GM12878 (cell line): ENCODE measurements around the gene AGAP2. TPM values are rescaled to one million over a fixed set of nuclear protein-coding genes. Genes with fewer than 3 reads are reported as not detected.

ENCODE experiments used
- ATAC-seq: fragments of 200-7000 bp; cut with Tn5 transposase; 3 replicates; pipeline ENCODE4 v1.9.1; 2020; ENCODE audit warnings: mild to moderate bottlenecking, moderate library complexity
- BruUV-seq: library from RNA; stranded (reverse); fragments of 400-500 nt; replicated peaks from 2 replicates; lab custom pipeline; 2021; lab: Mats Ljungman, UMichigan
- CTCF ChIA-PET: fragments of 300-600 bp; sonication (Branson Sonifier 250); formaldehyde crosslinking; extraction: SDS; loops from one replicate; lab custom pipeline; 2021; ENCODE audit warnings: inconsistent platforms; lab: Yijun Ruan, JAX
- POLR2A ChIA-PET: fragments of 350-600 bp; formaldehyde crosslinking; extraction: SDS; loops from one replicate; lab custom pipeline; 2021; ENCODE audit warnings: inconsistent platforms; lab: Charles Lee
- RAD21 ChIA-PET: fragments of 300-600 bp; sonication (Branson Sonifier 250); formaldehyde crosslinking; loops from one replicate; lab custom pipeline; 2023; ENCODE audit warnings: antibody characterized with exemption; ENCODE audit not compliant: unreplicated experiment; lab: Charles Lee
- SMC1A ChIA-PET: fragments of 300-600 bp; sonication (Branson Sonifier 250); formaldehyde crosslinking; loops from one replicate; lab custom pipeline; 2023; ENCODE audit not compliant: unreplicated experiment, uncharacterized antibody; lab: Charles Lee
- DNase-seq: peaks from one replicate; pipeline ENCODE4 v3.0.0-alpha.2; 2011; ENCODE audit warnings: low read depth, low spot score
- FAIRE-seq: peaks from 3 replicates; lab custom pipeline; 2011; peaks lifted over from hg19 to GRCh38; lab: Jason Lieb, UNC
- H2AFZ ChIP-seq: 2 replicates; pipeline ENCODE4 v1.6.0; 2011; ENCODE audit warnings: low read depth, low read length, control low read depth; ENCODE audit not compliant: control insufficient read depth
- H3K27ac ChIP-seq: 2 replicates; pipeline ENCODE4 v1.5.1; 2011; ENCODE audit warnings: control low read depth; ENCODE audit not compliant: control insufficient read depth, insufficient read depth
- H3K27me3 ChIP-seq, 2 experiments: replicated peaks in 1 of 2; 2 replicates each; pipeline versions ENCODE4 v1.6.0 to v1.6.1; 2011; ENCODE audit warnings: low read length in 1 of 2; ENCODE audit not compliant: control insufficient read depth in 2 of 2, insufficient read depth in 2 of 2
- H3K36me3 ChIP-seq, 2 experiments: 2 replicates each; pipeline ENCODE4 v1.5.1; 2011; ENCODE audit warnings: low read length in 1 of 2; ENCODE audit not compliant: control insufficient read depth in 2 of 2, insufficient read depth in 2 of 2
- H3K4me1 ChIP-seq: 2 replicates; pipeline ENCODE4 v1.6.1; 2011; ENCODE audit warnings: mild to moderate bottlenecking, low read length, moderate library complexity, mixed read lengths; ENCODE audit not compliant: control insufficient read depth, insufficient read depth
- H3K4me2 ChIP-seq: 2 replicates; pipeline ENCODE4 v1.6.0; 2011; ENCODE audit warnings: control low read depth; ENCODE audit not compliant: control insufficient read depth, insufficient read depth
- H3K4me3 ChIP-seq: fragments of 200-600 bp; sonication (generic); 2 replicates; pipeline ENCODE4 v1.5.1; 2016
- H3K79me2 ChIP-seq: 2 replicates; pipeline ENCODE4 v1.6.0; 2011; ENCODE audit warnings: low read length; ENCODE audit not compliant: control insufficient read depth, insufficient read depth
- H3K9ac ChIP-seq: 2 replicates; pipeline ENCODE4 v1.8.0; 2011; ENCODE audit warnings: low read length, control low read depth, mixed read lengths; ENCODE audit not compliant: control insufficient read depth, insufficient read depth
- H3K9me3 ChIP-seq: replicated peaks from 3 replicates; pipeline ENCODE4 v1.5.1; 2011; ENCODE audit warnings: mild to moderate bottlenecking, low read length; ENCODE audit not compliant: control insufficient read depth, insufficient read depth
- H4K20me1 ChIP-seq: 2 replicates; pipeline ENCODE4 v1.6.0; 2011; ENCODE audit not compliant: control insufficient read depth, insufficient read depth
- BHLHE40 ChIP-seq, 2 experiments: fragments of 450-650 bp in 1 of 2; IDR thresholded peaks; 2 replicates each; pipeline ENCODE4 v1.6.1; 2011 to 2017; ENCODE audit warnings: low read depth in 2 of 2, borderline replicate concordance in 1 of 2, improper control_type of control experiment in 1 of 2, low read length in 1 of 2, mild to moderate bottlenecking in 1 of 2
- CBX5 ChIP-seq: sonication (generic); IDR thresholded peaks from 2 replicates; pipeline ENCODE4 v1.6.1; 2016; ENCODE audit warnings: low read depth, moderate library complexity, mild to moderate bottlenecking, inconsistent platforms
- CREM ChIP-seq: IDR thresholded peaks from 2 replicates; pipeline ENCODE4 v1.6.1; 2014; ENCODE audit warnings: antibody characterized with exemption, low read depth
- GATAD2B ChIP-seq: fragments of 450-650 bp; conservative IDR thresholded peaks from 2 replicates; pipeline ENCODE4 v1.6.1; 2017; ENCODE audit warnings: low read depth, mild to moderate bottlenecking, moderate library complexity
- HCFC1 ChIP-seq: fragments of 150-350 bp; IDR thresholded peaks from 2 replicates; pipeline ENCODE4 v1.6.1; 2014; ENCODE audit warnings: low read length
- HDAC2 ChIP-seq: fragments of 200-600 bp; sonication (generic); IDR thresholded peaks from 2 replicates; pipeline ENCODE4 v1.6.1; 2017
- HSF1 ChIP-seq: fragments of 150-350 bp; IDR thresholded peaks from 2 replicates; pipeline ENCODE4 v1.6.1; 2014; ENCODE audit warnings: mild to moderate bottlenecking, low read depth, low read length
- IKZF2 ChIP-seq, 2 experiments: fragments of 450-650 bp; IDR thresholded peaks; 2 replicates each; pipeline ENCODE4 v1.6.1; 2017; ENCODE audit warnings: mild to moderate bottlenecking in 2 of 2, moderate library complexity in 2 of 2
- IRF3 ChIP-seq: fragments of 450-650 bp; IDR thresholded peaks from 2 replicates; pipeline ENCODE4 v1.6.1; 2014; ENCODE audit warnings: mild to moderate bottlenecking
- KAT2A ChIP-seq: conservative IDR thresholded peaks from 2 replicates; pipeline ENCODE4 v1.6.1; 2011; ENCODE audit warnings: low read depth, low read length; ENCODE audit not compliant: control insufficient read depth
- NRF1 ChIP-seq: conservative IDR thresholded peaks from 2 replicates; pipeline ENCODE4 v1.6.1; 2011; ENCODE audit warnings: mild to moderate bottlenecking, low read depth, low read length, improper control_type of control experiment
- PAX5 ChIP-seq: IDR thresholded peaks from 2 replicates; pipeline ENCODE4 v1.6.1; 2011; ENCODE audit warnings: low read depth, low read length, borderline replicate concordance
- PBX3 ChIP-seq: IDR thresholded peaks from 2 replicates; pipeline ENCODE4 v1.6.1; 2011; ENCODE audit warnings: mild to moderate bottlenecking, low read depth, low read length, moderate library complexity; ENCODE audit not compliant: insufficient replicate concordance
- POU2F2 ChIP-seq: IDR thresholded peaks from 3 replicates; pipeline ENCODE4 v1.6.1; 2011; ENCODE audit warnings: low read depth, mild to moderate bottlenecking, low read length, borderline replicate concordance
- SUZ12 ChIP-seq: fragments of 200-600 bp; sonication (generic); IDR thresholded peaks from one replicate; pipeline ENCODE4 v1.6.1; 2018; ENCODE audit warnings: antibody characterized with exemption, mild to moderate bottlenecking; ENCODE audit not compliant: unreplicated experiment
- ZBTB4 ChIP-seq: fragments of 450-650 bp; formaldehyde crosslinking; IDR thresholded peaks from 2 replicates; pipeline ENCODE4 v1.4.0; 2022; ENCODE audit warnings: mild to moderate bottlenecking, moderate library complexity
- ZNF384 ChIP-seq: IDR thresholded peaks from 2 replicates; pipeline ENCODE4 v1.6.1; 2012; ENCODE audit warnings: low read depth, mild to moderate bottlenecking, low read length, improper control_type of control experiment, borderline replicate concordance
- ZSCAN29 ChIP-seq: fragments of 450-650 bp; IDR thresholded peaks from 2 replicates; pipeline ENCODE4 v1.6.1; 2017; ENCODE audit warnings: mild to moderate bottlenecking, moderate library complexity
- WGBS: methylation state at CpG from one replicate; pipeline ENCODE4 v1.1.6; 2016; ENCODE audit warnings: low lambda C conversion rate; ENCODE audit not compliant: insufficient replicate concordance, insufficient coverage; ENCODE audit errors: missing lambda C conversion rate; 5-methylcytosine and 5-hydroxymethylcytosine counted together
- in situ Hi-C: fragments of 300-500 bp; cut with MboI; formaldehyde crosslinking; loops from 9 replicates; pipeline ENCODE4 v1.14.3; 2018; ENCODE audit warnings: mixed read lengths
- intact Hi-C: fragments of 100-400 bp; cut with micrococcal nuclease; formaldehyde crosslinking; loops from one replicate; pipeline ENCODE4 v1.14.2; 2022; ENCODE audit not compliant: unreplicated experiment
- polyA plus RNA-seq, 11 experiments: library from polyadenylated mRNA; depleted of rRNA in 4 of 11; unstranded in 6 of 11; stranded (reverse) in 5 of 11; fragments of >200 nt; fragmentation: Nextera tagmentation in 4 of 11; fragmentation: Illumina TruSeq in 1 of 11; extraction: Ambion mirVana in 4 of 11; extraction: Trizol in 1 of 11; gene quantifications; 1 replicate in 1 of 11; 2 replicates in 10 of 11; pipeline versions ENCODE4 v1.2.1 to v1.2.3, GENCODE V29; 2011 to 2016; ENCODE audit warnings: inconsistent platforms in 2 of 11, missing spikeins in 2 of 11, low read depth in 1 of 11
- total RNA-seq, 4 experiments: library from RNA; depleted of rRNA in 3 of 4; stranded (reverse); fragments of >200 nt in 3 of 4; fragmentation: Illumina TruSeq in 1 of 4; extraction: Trizol in 1 of 4; gene quantifications; 2 replicates each; pipeline versions ENCODE4 v1.2.1 to v1.2.3, GENCODE V29; 2013 to 2021

Gene AGAP2
- total and polyA plus RNA-seq, 10 of the 15 experiments (the other 5 are each of a cell fraction or from before 2014, with no cell fraction given), result 0.29 to 19.8 (median 11.0) TPM

- TF ChIP-seq GATAD2B (no peak), KAT2A (no peak), ZBTB4 (CRISPR knock-in tag) (no peak), PAX5 (no peak), IRF3 (no peak)
Observed at GRCh38 chr12:57777367-57777766, 38.8 kb upstream of the AGAP2 start (continued).

- Histone ChIP-seq H3K4me2 (no peak overlapping the region), H2AFZ (no peak overlapping the region), H3K27ac (no peak overlapping the region), H4K20me1 (no peaks in the 10 kb centered on the region), H3K9ac (no peak overlapping the region), H3K79me2 (no peaks in the 10 kb centered on the region), H3K4me1 (peaks cover 3% of the 10 kb centered on the region), H3K36me3 (no peaks in the 10 kb centered on the region), H3K27me3 (no peaks in the 10 kb centered on the region), H3K9me3 (no peaks in the 10 kb centered on the region), H3K4me3 (no peak overlapping the region)
- ChIA-PET CTCF (interaction anchor here (0.8 to 3.0 kb wide), 5 partner anchors 10 to 122 kb away, joined by 3 to 10 read pairs (median 4); no protein-coding TSS in a partner anchor), SMC1A (no interaction called here), POLR2A (no interaction called here), RAD21 (no interaction called here)
- in situ Hi-C loops, result no loop called here
- BruUV-seq, result no TSS peak
- DNase-seq, result no peak
- no peak for ATAC-seq
- 85% methylated on average over 2 of the region's 2 CpGs for WGBS
- intact Hi-C loops, result no loop called here
- FAIRE-seq, result no peak
- TF ChIP-seq NRF1 (no peak), IKZF2 (IDR thresholded peaks at IDR 0.05) (no peak), HCFC1 (no peak), POU2F2 (no peak), ZSCAN29 (no peak), HSF1 (no peak), SUZ12 (no peak), PBX3 (no peak), HDAC2 (no peak), BHLHE40 (IDR thresholded peaks at IDR 0.05; ENCODE audit: borderline replicate concordance in 1 of 2, low read depth in 2 of 2, low read length in 1 of 2) (no peak), ZNF384 (no peak), CREM (no peak), CBX5 (no peak)
Observed at GRCh38 chr12:57776247-57776587, 37.7 kb upstream of the AGAP2 start.
